Kidney epithelial cell (primary cell): ENCODE data around the gene FMNL2. TPM values are rescaled to one million over a fixed set of nuclear protein-coding genes. Genes with fewer than 3 reads are reported as not detected.

ENCODE experiments used
- DNase-seq: peaks from one replicate; pipeline ENCODE4 v3.0.0-alpha.2; 2010; ENCODE audit warnings: low read depth
- H3K27me3 ChIP-seq: 2 replicates; pipeline ENCODE4 v1.6.0; 2011; ENCODE audit warnings: low read length; ENCODE audit not compliant: control insufficient read depth, insufficient read depth
- H3K36me3 ChIP-seq: 2 replicates; pipeline ENCODE4 v1.5.1; 2011; ENCODE audit warnings: low read length; ENCODE audit not compliant: control insufficient read depth, insufficient read depth
- H3K4me3 ChIP-seq: 2 replicates; pipeline ENCODE4 v1.5.1; 2011; ENCODE audit warnings: low read depth, mild to moderate bottlenecking, control low read depth, low read length
- total RNA-seq: library from RNA; depleted of rRNA; stranded (reverse); fragments of >200 nt; gene quantifications from 2 replicates; pipeline ENCODE4 v1.2.3, GENCODE V29; 2015
- TF ChIP-seq, protein P1 (sequence below): IDR thresholded peaks from 2 replicates; pipeline ENCODE4 v1.5.1; 2011; ENCODE audit warnings: mild to moderate bottlenecking, moderate library complexity, low read length, control low read depth, inconsistent platforms; ENCODE audit not compliant: insufficient read depth, poor library complexity, severe bottlenecking

Gene FMNL2
- total RNA-seq, 1 donor from 2014 or later, result 68.0 TPM

DNA sequence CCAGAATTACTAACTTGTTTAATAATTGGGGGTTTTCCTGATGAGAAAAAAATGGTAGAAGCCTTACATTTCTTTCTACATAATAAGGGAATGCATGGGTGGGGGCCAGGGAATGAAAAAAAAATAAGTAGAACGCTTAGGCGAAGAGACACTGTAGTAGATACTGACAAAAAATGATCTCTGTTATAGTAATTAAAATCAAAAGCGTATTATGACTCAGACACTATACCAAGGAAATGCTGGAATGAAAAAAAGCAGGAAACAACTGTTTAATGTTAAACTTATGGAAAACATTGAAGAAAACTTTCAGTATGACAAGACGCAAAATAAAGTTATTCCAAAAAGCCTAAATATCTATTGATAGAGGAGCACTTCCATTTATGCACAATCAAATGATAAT is 339.4 kb downstream of the FMNL2 start:
- TF ChIP-seq, protein P1, sequence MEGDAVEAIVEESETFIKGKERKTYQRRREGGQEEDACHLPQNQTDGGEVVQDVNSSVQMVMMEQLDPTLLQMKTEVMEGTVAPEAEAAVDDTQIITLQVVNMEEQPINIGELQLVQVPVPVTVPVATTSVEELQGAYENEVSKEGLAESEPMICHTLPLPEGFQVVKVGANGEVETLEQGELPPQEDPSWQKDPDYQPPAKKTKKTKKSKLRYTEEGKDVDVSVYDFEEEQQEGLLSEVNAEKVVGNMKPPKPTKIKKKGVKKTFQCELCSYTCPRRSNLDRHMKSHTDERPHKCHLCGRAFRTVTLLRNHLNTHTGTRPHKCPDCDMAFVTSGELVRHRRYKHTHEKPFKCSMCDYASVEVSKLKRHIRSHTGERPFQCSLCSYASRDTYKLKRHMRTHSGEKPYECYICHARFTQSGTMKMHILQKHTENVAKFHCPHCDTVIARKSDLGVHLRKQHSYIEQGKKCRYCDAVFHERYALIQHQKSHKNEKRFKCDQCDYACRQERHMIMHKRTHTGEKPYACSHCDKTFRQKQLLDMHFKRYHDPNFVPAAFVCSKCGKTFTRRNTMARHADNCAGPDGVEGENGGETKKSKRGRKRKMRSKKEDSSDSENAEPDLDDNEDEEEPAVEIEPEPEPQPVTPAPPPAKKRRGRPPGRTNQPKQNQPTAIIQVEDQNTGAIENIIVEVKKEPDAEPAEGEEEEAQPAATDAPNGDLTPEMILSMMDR, result no peak
- no peak overlapping the region for H3K4me3 ChIP-seq
- H3K36me3 ChIP-seq, result peaks cover 2% of the 10 kb centered on the region
- DNase-seq, result no peak
- no peaks in the 10 kb centered on the region for H3K27me3 ChIP-seq

- Histone ChIP-seq H3K27me3 (no peaks in the 10 kb centered on the region), H3K36me3 (no peaks in the 10 kb centered on the region), H3K4me3 (no peak overlapping the region)
- TF ChIP-seq, protein P1, result no peak
- DNase-seq, result no peak
Measured at GRCh38 chr2:152676461-152676860, 341.5 kb downstream of the FMNL2 start.

GRCh38 chr2:152678808-152679207 is 343.8 kb downstream of the FMNL2 start:
- TF ChIP-seq, protein P1, result no peak
- Histone ChIP-seq H3K27me3 (no peaks in the 10 kb centered on the region), H3K36me3 (no peaks in the 10 kb centered on the region), H3K4me3 (no peak overlapping the region)
- no peak for DNase-seq

DNA sequence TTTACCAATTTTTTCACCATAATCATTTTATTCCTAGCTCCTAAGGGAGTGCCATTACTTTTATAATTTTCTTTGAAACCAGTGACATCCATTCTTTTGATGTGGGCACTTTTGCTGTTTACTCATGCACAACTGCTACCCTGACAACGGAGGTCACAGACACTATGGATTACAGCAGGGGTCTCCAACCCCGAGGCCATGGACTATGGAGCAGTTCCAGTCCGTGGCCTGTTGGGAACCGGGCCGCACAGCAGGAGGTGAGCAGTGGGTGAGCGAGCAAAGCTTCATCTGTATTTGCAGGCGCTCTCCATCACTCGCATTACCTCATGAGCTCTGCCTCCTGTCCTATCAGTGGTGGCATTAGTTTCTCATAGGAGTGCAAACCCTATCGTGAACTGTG is 347.7 kb downstream of the FMNL2 start:
- Histone ChIP-seq H3K27me3 (no peaks in the 10 kb centered on the region), H3K36me3 (no peaks in the 10 kb centered on the region), H3K4me3 (no peak overlapping the region)
- no peak for DNase-seq
- TF ChIP-seq, protein P1, result no peak

GRCh38 chr2:152683400-152683799 is 348.4 kb downstream of the FMNL2 start:
- TF ChIP-seq, protein P1, result no peak
- DNase-seq, result no peak
- Histone ChIP-seq H3K4me3 (no peak overlapping the region), H3K36me3 (no peaks in the 10 kb centered on the region), H3K27me3 (no peaks in the 10 kb centered on the region)

DNA sequence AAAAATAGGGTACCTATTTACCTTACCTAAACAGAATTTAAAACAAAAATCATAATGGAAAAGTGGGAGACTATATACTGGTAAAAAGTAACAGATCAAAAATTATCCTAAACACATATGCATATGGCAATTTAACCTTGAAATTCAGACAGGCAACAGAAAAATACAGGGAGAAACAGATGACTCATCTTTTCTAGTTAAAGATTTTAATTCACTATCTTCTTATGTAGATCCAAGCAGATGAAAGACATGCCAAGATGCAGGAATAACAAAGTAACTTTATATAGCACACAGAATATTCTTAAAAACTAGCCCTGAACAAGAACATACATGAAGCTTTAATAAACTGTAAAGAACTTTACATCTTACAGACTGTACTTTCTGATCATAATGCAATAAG is 351.3 kb downstream of the FMNL2 start:
- H3K27me3 ChIP-seq, result no peaks in the 10 kb centered on the region
- no peak for DNase-seq
- no peaks in the 10 kb centered on the region for H3K36me3 ChIP-seq
- TF ChIP-seq, protein P1, result no peak
- no peak overlapping the region for H3K4me3 ChIP-seq
